ENCODE results near the gene SNAI3. TPM values are rescaled to one million over a fixed set of nuclear protein-coding genes. Genes with fewer than 3 reads are reported as not detected.
A peak's percentile ranks its signal among the peaks of the same experiment; 100 is the strongest.

Gene SNAI3
- total and polyA plus RNA-seq, 2 experiments from 2014 or later = 10.3 to 19.4 TPM

- no peak overlapping the region for H3K27ac ChIP-seq (ENCODE audit: low read depth)
- Mint-ChIP-seq H3K27me3 (ENCODE audit: insufficient read depth, low read depth, poor library complexity) (peaks cover 21% of the 10 kb centered on the region), H3K9me3 (0 out of 3 replicates have a peak, but pooled peaks cover under 1% of the 10 kb centered on the region), H3K4me3 (peak overlapping the region; percentile 71), H3K27ac (no peak overlapping the region), H3K4me1 (peaks cover 40% of the 10 kb centered on the region), H3K36me3 (ENCODE audit: low read depth) (peaks cover 14% of the 10 kb centered on the region; the same call in 2 of the 3 replicates)
- H4K20me1 ChIP-seq (replicated peaks; ENCODE audit: insufficient read depth) = no peaks in the 10 kb centered on the region
- H3F3A ChIP-seq (replicated peaks; ENCODE audit: low read depth) = 0 out of 2 replicates have a peak, but pooled peaks cover 19% of the 10 kb centered on the region
- H3K4me1 ChIP-seq (ENCODE audit: insufficient read depth) = peaks cover 25% of the 10 kb centered on the region
- TF ChIP-seq CTCF (conservative IDR thresholded peaks at IDR 0.05; ENCODE audit: low read depth in 2 of 2) (peak in 1 of 2 experiments; percentile 2; a peak in 1 of 4 replicates), CREB1 (CRISPR knock-in tag; IDR thresholded peaks at IDR 0.05; ENCODE audit: low read depth) (no peak)
- no peak; the same call in 2 of the 3 replicates for ATAC-seq
- H3K4me3 ChIP-seq = peak overlapping the region; percentile 89
- H3K79me2 ChIP-seq (replicated peaks; ENCODE audit: insufficient read depth) = no peaks in the 10 kb centered on the region
- H3K4me2 ChIP-seq = peak overlapping the region; percentile 91
- H3K27me3 ChIP-seq (ENCODE audit: insufficient read depth) = no peaks in the 10 kb centered on the region; the same call in 1 of the 2 replicates
- 0 out of 2 replicates have a peak, but pooled peaks cover 2% of the 10 kb centered on the region for H3K36me3 ChIP-seq (ENCODE audit: insufficient read depth)
- no peak for DNase-seq (ENCODE audit: low spot score)
- no peak overlapping the region for H2AFZ ChIP-seq
- H3K9me2 ChIP-seq (ENCODE audit: insufficient read depth) = no peaks in the 10 kb centered on the region
These were observed 51.2 kb downstream of the SNAI3 start for GRCh38 chr16:88634994-88635670.

GRCh38 chr16:88634141-88634993 is 51.9 kb downstream of the SNAI3 start:
- ATAC-seq = peak; percentile 64
- no peaks in the 10 kb centered on the region; the same call in 1 of the 2 replicates for H3K27me3 ChIP-seq (ENCODE audit: insufficient read depth)
- H3K27me3 Mint-ChIP-seq (ENCODE audit: insufficient read depth, low read depth, poor library complexity) = peaks cover 19% of the 10 kb centered on the region

GRCh38 chr16:88633684-88634140 is 52.6 kb downstream of the SNAI3 start:
- Mint-ChIP-seq H3K9me3 (no peaks in the 10 kb centered on the region), H3K4me3 (peak overlapping the region; percentile 71; the same call in 2 of the 3 replicates), H3K27me3 (ENCODE audit: insufficient read depth, low read depth, poor library complexity) (peaks cover 22% of the 10 kb centered on the region), H3K4me1 (peaks cover 36% of the 10 kb centered on the region), H3K36me3 (ENCODE audit: low read depth) (peaks cover 26% of the 10 kb centered on the region; the same call in 2 of the 3 replicates), H3K27ac (no peak overlapping the region)
- H3K4me2 ChIP-seq = peak overlapping the region; percentile 91
- no peaks in the 10 kb centered on the region for H4K20me1 ChIP-seq (replicated peaks; ENCODE audit: insufficient read depth)
- peak; percentile 51 for ATAC-seq
- H3K4me1 ChIP-seq (ENCODE audit: insufficient read depth) = peaks cover 21% of the 10 kb centered on the region
- no peaks in the 10 kb centered on the region for H3K9me2 ChIP-seq (ENCODE audit: insufficient read depth)
- peak; percentile 86 for DNase-seq (ENCODE audit: low spot score)
- H3K27me3 ChIP-seq (ENCODE audit: insufficient read depth) = no peaks in the 10 kb centered on the region; the same call in 1 of the 2 replicates
- H3K79me2 ChIP-seq (replicated peaks; ENCODE audit: insufficient read depth) = no peaks in the 10 kb centered on the region
- TF ChIP-seq NANOG (IDR thresholded peaks at IDR 0.05; ENCODE audit: borderline replicate concordance) (no peak), CTCF (conservative IDR thresholded peaks at IDR 0.05; ENCODE audit: low read depth in 2 of 2) (peak; percentile 53 to 81; a peak in 3 of 4 replicates)
- peaks cover 13% of the 10 kb centered on the region; the same call in 1 of the 2 replicates for H3K36me3 ChIP-seq (ENCODE audit: insufficient read depth)
- peak overlapping the region; percentile 89 for H3K4me3 ChIP-seq
- H2AFZ ChIP-seq = no peak overlapping the region
- 0 out of 2 replicates have a peak, but pooled peaks cover 16% of the 10 kb centered on the region for H3F3A ChIP-seq (replicated peaks; ENCODE audit: low read depth)
- no peak overlapping the region for H3K27ac ChIP-seq (ENCODE audit: low read depth)

More at GRCh38 chr16:88634141-88634993, 51.9 kb downstream of the SNAI3 start:
- Histone ChIP-seq H3K36me3 (ENCODE audit: insufficient read depth) (peaks cover 8% of the 10 kb centered on the region; the same call in 1 of the 2 replicates), H3K79me2 (replicated peaks; ENCODE audit: insufficient read depth) (no peaks in the 10 kb centered on the region), H3K9me2 (ENCODE audit: insufficient read depth) (no peaks in the 10 kb centered on the region), H3K4me2 (peak overlapping the region; percentile 91), H3F3A (replicated peaks; ENCODE audit: low read depth) (0 out of 2 replicates have a peak, but pooled peaks cover 19% of the 10 kb centered on the region), H3K4me3 (peak overlapping the region; percentile 89), H2AFZ (peak overlapping the region; percentile 78), H3K27ac (ENCODE audit: low read depth) (0 out of 2 replicates have a peak overlapping the region, but pooled peaks have one; percentile 66), H3K4me1 (ENCODE audit: insufficient read depth) (peaks cover 25% of the 10 kb centered on the region), H4K20me1 (replicated peaks; ENCODE audit: insufficient read depth) (no peaks in the 10 kb centered on the region)
- peak; percentile 90 for DNase-seq (ENCODE audit: low spot score)
- Mint-ChIP-seq H3K4me1 (peaks cover 37% of the 10 kb centered on the region), H3K4me3 (peak overlapping the region; percentile 71), H3K36me3 (ENCODE audit: low read depth) (peaks cover 19% of the 10 kb centered on the region; the same call in 2 of the 3 replicates), H3K9me3 (no peaks in the 10 kb centered on the region), H3K27ac (no peak overlapping the region)
- TF ChIP-seq STAT1 (IDR thresholded peaks at IDR 0.05; ENCODE audit: unreplicated experiment) = no peak

Measured in GM23338 (cell line).